Osteoblast (primary cell): Measurements from ENCODE around the gene DEAF1. TPM values are rescaled to one million over a fixed set of nuclear protein-coding genes. Genes with fewer than 3 reads are reported as not detected.

ENCODE experiments used
- DNase-seq: peaks from one replicate; pipeline ENCODE4 v3.0.0; 2011; ENCODE audit warnings: low spot score, mixed read lengths; ENCODE audit not compliant: insufficient read length; ENCODE audit errors: missing footprints
- H2AFZ ChIP-seq: 2 replicates; pipeline ENCODE4 v1.6.0; 2011; ENCODE audit warnings: mild to moderate bottlenecking, low read length
- H3K27ac ChIP-seq: 2 replicates; pipeline ENCODE4 v1.5.1; 2011; ENCODE audit warnings: mild to moderate bottlenecking, low read depth, low read length, moderate library complexity
- H3K27me3 ChIP-seq: 2 replicates; pipeline ENCODE4 v1.6.0; 2012; ENCODE audit warnings: mild to moderate bottlenecking, control low read depth, inconsistent platforms, low read length, moderate library complexity; ENCODE audit not compliant: insufficient read depth
- H3K36me3 ChIP-seq: 2 replicates; pipeline ENCODE4 v1.5.1; 2011; ENCODE audit warnings: mild to moderate bottlenecking, low read length, control low read depth, moderate library complexity; ENCODE audit not compliant: insufficient read depth
- H3K4me1 ChIP-seq: 2 replicates; pipeline ENCODE4 v1.5.1; 2011; ENCODE audit warnings: mild to moderate bottlenecking, low read length, control low read depth, moderate library complexity; ENCODE audit not compliant: insufficient read depth
- H3K4me2 ChIP-seq: 2 replicates; pipeline ENCODE4 v1.6.0; 2011; ENCODE audit warnings: mild to moderate bottlenecking, low read length; ENCODE audit not compliant: insufficient read depth
- H3K4me3 ChIP-seq: fragments of 200-600 bp; sonication (generic); 3 replicates; pipeline ENCODE4 v1.5.1; 2012; ENCODE audit warnings: mild to moderate bottlenecking, low read length, inconsistent platforms; ENCODE audit not compliant: insufficient read depth
- H3K79me2 ChIP-seq: 2 replicates; pipeline ENCODE4 v1.6.0; 2012; ENCODE audit warnings: mild to moderate bottlenecking, low read length, control low read depth, inconsistent platforms; ENCODE audit not compliant: insufficient read depth
- H3K9me3 ChIP-seq: 2 replicates; pipeline ENCODE4 v1.5.1; 2011; ENCODE audit warnings: low read depth, low read length, control low read depth
- H4K20me1 ChIP-seq: 2 replicates; pipeline ENCODE4 v1.6.0; 2012; ENCODE audit warnings: mild to moderate bottlenecking, low read length, control low read depth; ENCODE audit not compliant: insufficient read depth
- total RNA-seq: library from RNA; depleted of rRNA; stranded (reverse); fragments of >200 nt; gene quantifications from 2 replicates; pipeline ENCODE4 v1.2.3, GENCODE V29; 2012
- TF ChIP-seq, protein P1 (sequence below): IDR thresholded peaks from 2 replicates; pipeline ENCODE4 v1.5.1; 2011; ENCODE audit warnings: mild to moderate bottlenecking, low read depth, low read length, moderate library complexity; ENCODE audit errors: extremely low read depth

DEAF1 gene
- total RNA-seq, 1 donor = 44.2 TPM

- Histone ChIP-seq H3K4me2 (no peak overlapping the region), H3K27ac (no peak overlapping the region), H3K79me2 (no peaks in the 10 kb centered on the region), H2AFZ (no peak overlapping the region), H4K20me1 (peaks cover 21% of the 10 kb centered on the region), H3K4me1 (no peaks in the 10 kb centered on the region), H3K27me3 (peaks cover 10% of the 10 kb centered on the region), H3K4me3 (no peak overlapping the region), H3K9me3 (no peaks in the 10 kb centered on the region), H3K36me3 (no peaks in the 10 kb centered on the region)
- peak; percentile 84 for DNase-seq
- TF ChIP-seq, protein P1, sequence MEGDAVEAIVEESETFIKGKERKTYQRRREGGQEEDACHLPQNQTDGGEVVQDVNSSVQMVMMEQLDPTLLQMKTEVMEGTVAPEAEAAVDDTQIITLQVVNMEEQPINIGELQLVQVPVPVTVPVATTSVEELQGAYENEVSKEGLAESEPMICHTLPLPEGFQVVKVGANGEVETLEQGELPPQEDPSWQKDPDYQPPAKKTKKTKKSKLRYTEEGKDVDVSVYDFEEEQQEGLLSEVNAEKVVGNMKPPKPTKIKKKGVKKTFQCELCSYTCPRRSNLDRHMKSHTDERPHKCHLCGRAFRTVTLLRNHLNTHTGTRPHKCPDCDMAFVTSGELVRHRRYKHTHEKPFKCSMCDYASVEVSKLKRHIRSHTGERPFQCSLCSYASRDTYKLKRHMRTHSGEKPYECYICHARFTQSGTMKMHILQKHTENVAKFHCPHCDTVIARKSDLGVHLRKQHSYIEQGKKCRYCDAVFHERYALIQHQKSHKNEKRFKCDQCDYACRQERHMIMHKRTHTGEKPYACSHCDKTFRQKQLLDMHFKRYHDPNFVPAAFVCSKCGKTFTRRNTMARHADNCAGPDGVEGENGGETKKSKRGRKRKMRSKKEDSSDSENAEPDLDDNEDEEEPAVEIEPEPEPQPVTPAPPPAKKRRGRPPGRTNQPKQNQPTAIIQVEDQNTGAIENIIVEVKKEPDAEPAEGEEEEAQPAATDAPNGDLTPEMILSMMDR = no peak
Measured at GRCh38 chr11:641806-642370, 53.1 kb downstream of the DEAF1 start.

DNA sequence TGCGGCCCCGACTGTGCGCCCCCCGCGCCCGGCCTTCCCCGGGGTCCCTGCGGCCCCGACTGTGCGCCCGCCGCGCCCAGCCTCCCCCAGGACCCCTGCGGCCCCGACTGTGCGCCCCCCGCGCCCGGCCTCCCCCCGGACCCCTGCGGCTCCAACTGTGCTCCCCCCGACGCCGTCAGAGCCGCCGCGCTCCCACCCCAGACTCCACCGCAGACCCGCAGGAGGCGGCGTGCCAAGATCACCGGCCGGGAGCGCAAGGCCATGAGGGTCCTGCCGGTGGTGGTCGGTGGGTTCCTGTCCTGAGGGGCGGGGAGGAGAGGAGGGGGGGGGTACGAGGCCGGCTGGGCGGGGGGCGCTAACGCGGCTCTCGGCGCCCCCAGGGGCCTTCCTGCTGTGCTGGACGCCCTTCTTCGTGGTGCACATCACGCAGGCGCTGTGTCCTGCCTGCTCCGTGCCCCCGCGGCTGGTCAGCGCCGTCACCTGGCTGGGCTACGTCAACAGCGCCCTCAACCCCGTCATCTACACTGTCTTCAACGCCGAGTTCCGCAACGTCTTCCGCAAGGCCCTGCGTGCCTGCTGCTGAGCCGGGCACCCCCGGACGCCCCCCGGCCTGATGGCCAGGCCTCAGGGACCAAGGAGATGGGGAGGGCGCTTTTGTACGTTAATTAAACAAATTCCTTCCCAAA is 54.9 kb downstream of the DEAF1 start:
- no peak overlapping the region for H3K4me3 ChIP-seq

DNA sequence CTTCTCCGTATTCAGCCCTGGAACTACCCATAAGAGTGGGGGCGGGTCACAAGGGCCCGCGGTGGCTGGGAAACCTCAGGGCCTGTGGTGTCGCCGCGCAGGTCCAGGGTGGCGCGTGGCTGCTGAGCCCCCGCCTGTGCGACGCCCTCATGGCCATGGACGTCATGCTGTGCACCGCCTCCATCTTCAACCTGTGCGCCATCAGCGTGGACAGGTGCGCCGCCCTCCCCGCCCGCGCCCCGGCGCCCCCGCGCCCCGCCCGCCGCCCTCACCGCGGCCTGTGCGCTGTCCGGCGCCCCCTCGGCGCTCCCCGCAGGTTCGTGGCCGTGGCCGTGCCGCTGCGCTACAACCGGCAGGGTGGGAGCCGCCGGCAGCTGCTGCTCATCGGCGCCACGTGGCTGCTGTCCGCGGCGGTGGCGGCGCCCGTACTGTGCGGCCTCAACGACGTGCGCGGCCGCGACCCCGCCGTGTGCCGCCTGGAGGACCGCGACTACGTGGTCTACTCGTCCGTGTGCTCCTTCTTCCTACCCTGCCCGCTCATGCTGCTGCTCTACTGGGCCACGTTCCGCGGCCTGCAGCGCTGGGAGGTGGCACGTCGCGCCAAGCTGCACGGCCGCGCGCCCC is 55.6 kb downstream of the DEAF1 start:
- Histone ChIP-seq H3K4me2 (no peak overlapping the region), H3K9me3 (no peaks in the 10 kb centered on the region), H4K20me1 (peaks cover 40% of the 10 kb centered on the region), H3K27ac (no peak overlapping the region), H3K4me3 (no peak overlapping the region), H3K36me3 (no peaks in the 10 kb centered on the region), H3K27me3 (peaks cover 14% of the 10 kb centered on the region), H3K79me2 (no peaks in the 10 kb centered on the region), H3K4me1 (no peaks in the 10 kb centered on the region), H2AFZ (no peak overlapping the region)
- TF ChIP-seq, protein P1 = no peak
- peak; percentile 89 for DNase-seq

More for the DNA sequence above, 54.9 kb downstream of the DEAF1 start:
- Histone ChIP-seq H3K27me3 (peaks cover 14% of the 10 kb centered on the region), H4K20me1 (peaks cover 34% of the 10 kb centered on the region), H3K4me2 (no peak overlapping the region), H3K27ac (no peak overlapping the region), H3K4me1 (no peaks in the 10 kb centered on the region), H3K36me3 (no peaks in the 10 kb centered on the region), H3K79me2 (no peaks in the 10 kb centered on the region), H3K9me3 (no peaks in the 10 kb centered on the region), H2AFZ (no peak overlapping the region)
- TF ChIP-seq, protein P1 = no peak
- peak; percentile 71 for DNase-seq

GRCh38 chr11:638631-639331 is 56.2 kb downstream of the DEAF1 start:
- H3K4me3 ChIP-seq = no peak overlapping the region

More at GRCh38 chr11:638631-639331, 56.2 kb downstream of the DEAF1 start:
- TF ChIP-seq, protein P1 = no peak
- no peaks in the 10 kb centered on the region for H3K9me3 ChIP-seq
- H4K20me1 ChIP-seq = peaks cover 40% of the 10 kb centered on the region
- no peaks in the 10 kb centered on the region for H3K79me2 ChIP-seq
- no peak for DNase-seq
- no peak overlapping the region for H2AFZ ChIP-seq
- no peak overlapping the region for H3K4me2 ChIP-seq
- H3K36me3 ChIP-seq = no peaks in the 10 kb centered on the region
- no peaks in the 10 kb centered on the region for H3K4me1 ChIP-seq
- no peak overlapping the region for H3K27ac ChIP-seq
- H3K27me3 ChIP-seq = peaks cover 14% of the 10 kb centered on the region
